HCT116 (cell line): Measurements from ENCODE around the gene INPP5B. TPM values are rescaled to one million over a fixed set of nuclear protein-coding genes. Genes with fewer than 3 reads are reported as not detected.

Experiments used
- ATAC-seq: fragments of 200-7000 bp; cut with Tn5 transposase; 2 replicates; pipeline ENCODE4 v1.9.1; 2020; ENCODE audit warnings: mild to moderate bottlenecking, moderate library complexity
- BruUV-seq: library from RNA; stranded (reverse); fragments of 400-500 nt; replicated peaks from 2 replicates; lab custom pipeline; 2021; lab: Mats Ljungman, UMichigan
- CTCF ChIA-PET: fragments of 300-600 bp; sonication (Branson Sonifier 250); formaldehyde crosslinking; loops from one replicate; lab custom pipeline; 2021; ENCODE audit warnings: antibody characterized with exemption; lab: Charles Lee
- POLR2A ChIA-PET: fragments of 300-600, 350-600 bp; sonication (Branson Sonifier 250); formaldehyde crosslinking; loops from one replicate; lab custom pipeline; 2021; ENCODE audit warnings: antibody characterized with exemption; lab: Charles Lee
- RAD21 ChIA-PET, 2 experiments: fragments of 300-600 bp; sonication (Branson Sonifier 250); formaldehyde crosslinking; loops; one replicate each; lab custom pipeline; 2023; ENCODE audit warnings: low total read pairs in 2 of 2; ENCODE audit not compliant: uncharacterized antibody in 2 of 2, unreplicated experiment in 2 of 2, low non-redundant PET in 1 of 2; lab: Charles Lee
- DNase-seq: peaks from one replicate; pipeline ENCODE4 v3.0.0-alpha.2; 2010; ENCODE audit warnings: low read depth, low spot score
- H2AFZ ChIP-seq: fragments of 200-600 bp; shearing (Covaris generic), sonication (generic); 2 replicates; pipeline ENCODE4 v1.6.1; 2017; ENCODE audit warnings: low read depth, mixed run types, mixed read lengths, antibody characterized with exemption, low read length; ENCODE audit not compliant: poor library complexity, severe bottlenecking
- H3K27ac ChIP-seq: 2 replicates; pipeline ENCODE4 v1.5.1; 2012; ENCODE audit warnings: low read depth, low read length
- H3K27me3 ChIP-seq: fragments of 200-600 bp; sonication (generic); 2 replicates; pipeline ENCODE4 v1.6.1; 2016; ENCODE audit warnings: mixed run types, low read length, mixed read lengths; ENCODE audit not compliant: insufficient read depth
- H3K36me3 ChIP-seq, 2 experiments: fragments of 200-500 bp in 1 of 2; fragments of 200-600 bp in 1 of 2; sonication (Bioruptor generic) in 1 of 2; sonication (generic) in 1 of 2; 2 replicates each; pipeline versions ENCODE4 v1.5.1 to v1.6.1; 2014 to 2016; ENCODE audit warnings: low read length in 2 of 2, inconsistent platforms in 1 of 2, mixed read lengths in 1 of 2, mixed run types in 1 of 2; ENCODE audit not compliant: insufficient read depth in 2 of 2, control insufficient read depth in 1 of 2
- H3K4me1 ChIP-seq, 2 experiments: fragments of 200-600 bp in 1 of 2; sonication (generic) in 1 of 2; 2 replicates each; pipeline versions ENCODE4 v1.5.1 to v1.6.1; 2012 to 2017; ENCODE audit warnings: low read length in 2 of 2, inconsistent platforms in 1 of 2, mild to moderate bottlenecking in 1 of 2, mixed read lengths in 1 of 2, mixed run types in 1 of 2, moderate library complexity in 1 of 2; ENCODE audit not compliant: insufficient read depth in 2 of 2, control insufficient read depth in 1 of 2
- H3K4me2 ChIP-seq: fragments of 200-600 bp; sonication (generic); 2 replicates; pipeline ENCODE4 v1.6.1; 2017; ENCODE audit warnings: mixed run types, low read length, mixed read lengths
- H3K4me3 ChIP-seq, 2 experiments: fragments of 200-600 bp in 1 of 2; sonication (generic) in 1 of 2; replicated peaks in 1 of 2; 2 replicates each; pipeline ENCODE4 v1.5.1; 2011 to 2016; ENCODE audit warnings: low read length in 2 of 2, control low read depth in 1 of 2, low read depth in 1 of 2, mild to moderate bottlenecking in 1 of 2, mixed read lengths in 1 of 2, mixed run types in 1 of 2
- H3K79me2 ChIP-seq: fragments of 200-600 bp; sonication (generic); 2 replicates; pipeline ENCODE4 v1.6.1; 2017; ENCODE audit warnings: mild to moderate bottlenecking, mixed run types, low read length, moderate library complexity, mixed read lengths; ENCODE audit not compliant: insufficient read depth
- H3K9ac ChIP-seq: fragments of 200-600 bp; sonication (generic); 2 replicates; pipeline ENCODE4 v1.6.1; 2016; ENCODE audit warnings: low read length, mixed read lengths
- H3K9me2 ChIP-seq: fragments of 200-600 bp; sonication (generic), shearing (Covaris generic); 2 replicates; pipeline ENCODE4 v1.6.1; 2017; ENCODE audit warnings: mixed run types, mild to moderate bottlenecking, moderate library complexity; ENCODE audit not compliant: insufficient read depth
- H3K9me3 ChIP-seq, 2 experiments: fragments of 200-500 bp in 1 of 2; fragments of 200-600 bp in 1 of 2; sonication (Bioruptor generic) in 1 of 2; sonication (generic) in 1 of 2; 2 replicates each; pipeline ENCODE4 v1.6.1; 2014 to 2017; ENCODE audit warnings: low read length in 2 of 2, mixed read lengths in 2 of 2, inconsistent platforms in 1 of 2, low read depth in 1 of 2, mild to moderate bottlenecking in 1 of 2, mixed run types in 1 of 2, moderate library complexity in 1 of 2; ENCODE audit not compliant: control insufficient read depth in 1 of 2, insufficient read depth in 1 of 2
- H4K20me1 ChIP-seq: fragments of 200-600 bp; sonication (generic), shearing (Covaris generic); 2 replicates; pipeline ENCODE4 v1.6.1; 2017; ENCODE audit warnings: mixed run types, mild to moderate bottlenecking, moderate library complexity; ENCODE audit not compliant: insufficient read depth
- CTCF ChIP-seq, 3 experiments: fragments of 200-600 bp in 1 of 3; sonication (generic) in 1 of 3; IDR thresholded peaks in 2 of 3; conservative IDR thresholded peaks in 1 of 3; 2 replicates each; pipeline ENCODE4 v1.5.1; 2012 to 2017; ENCODE audit warnings: low read depth in 2 of 3, low read length in 2 of 3, antibody characterized with exemption in 1 of 3, borderline replicate concordance in 1 of 3, control low read depth in 1 of 3, mild to moderate bottlenecking in 1 of 3, mixed read lengths in 1 of 3, mixed run types in 1 of 3, moderate library complexity in 1 of 3; ENCODE audit not compliant: insufficient read depth in 1 of 3
- EZH2 ChIP-seq: fragments of 200-600 bp; sonication (generic); IDR thresholded peaks from 2 replicates; pipeline ENCODE4 v1.6.1; 2017; ENCODE audit warnings: antibody characterized with exemption, mixed run types
- RAD21 ChIP-seq: IDR thresholded peaks from 2 replicates; pipeline ENCODE4 v1.6.1; 2012; ENCODE audit warnings: low read depth, mild to moderate bottlenecking
- REST ChIP-seq: IDR thresholded peaks from 2 replicates; pipeline ENCODE4 v1.6.1; 2012; ENCODE audit warnings: low read depth
- SIN3A ChIP-seq: IDR thresholded peaks from 2 replicates; pipeline ENCODE4 v1.6.1; 2012; ENCODE audit warnings: low read depth
- SP1 ChIP-seq: IDR thresholded peaks from 2 replicates; pipeline ENCODE4 v1.6.1; 2012; ENCODE audit warnings: low read depth
- ZNF274 ChIP-seq: fragments of 200-500 bp; sonication (Bioruptor generic); IDR thresholded peaks from 2 replicates; pipeline ENCODE4 v1.6.1; 2014; ENCODE audit warnings: mild to moderate bottlenecking, low read depth, low read length, inconsistent platforms
- intact Hi-C: fragments of 100-400 bp; cut with micrococcal nuclease; formaldehyde crosslinking; loops from 2 replicates; pipeline ENCODE4 v1.10.0; 2022
- total RNA-seq: library from RNA; stranded (reverse); gene quantifications from one replicate; pipeline ENCODE4 v1.2.1, GENCODE V29; 2021; ENCODE audit not compliant: unreplicated experiment

Gene INPP5B
- total RNA-seq, 1 experiment from 2014 or later, result 20.8 TPM

GRCh38 chr1:37878071-37878470, 68.8 kb downstream of the INPP5B start:
- no peak overlapping the region for H3K4me3 ChIP-seq
- RAD21 ChIA-PET, result no interaction called here
- POLR2A ChIA-PET, result no interaction called here
- intact Hi-C loops, result no loop called here
- peaks cover 11 to 35% of the 10 kb centered on the region in 2 experiments for H3K36me3 ChIP-seq
- no peaks in the 10 kb centered on the region for H3K9me2 ChIP-seq
- no peak overlapping the region for H2AFZ ChIP-seq
- H3K4me1 ChIP-seq, result no peaks in the 10 kb centered on the region; a peak in 1 of 4 replicates
- DNase-seq, result no peak
- CTCF ChIA-PET, result no interaction called here
- TF ChIP-seq EZH2, result no peak
- TF ChIP-seq SP1, result no peak
- no peak for TF ChIP-seq REST
- TF ChIP-seq SIN3A, result no peak
- H3K9me3 ChIP-seq, result no peaks in the 10 kb centered on the region
- no peaks in the 10 kb centered on the region for H3K27me3 ChIP-seq
- no peak overlapping the region for H3K9ac ChIP-seq
- H3K27ac ChIP-seq, result no peak overlapping the region
- H4K20me1 ChIP-seq, result no peaks in the 10 kb centered on the region
- BruUV-seq, result no TSS peak
- no peak for ATAC-seq
- no peaks in the 10 kb centered on the region for H3K79me2 ChIP-seq
- H3K4me2 ChIP-seq, result no peak overlapping the region

- H3K9me2 ChIP-seq, result no peaks in the 10 kb centered on the region
- no peaks in the 10 kb centered on the region for H4K20me1 ChIP-seq
- H3K4me2 ChIP-seq, result no peak overlapping the region
- H3K79me2 ChIP-seq, result no peaks in the 10 kb centered on the region
- DNase-seq (no peak), ATAC-seq (peak; percentile 77)
- intact Hi-C loops, result no loop called here
- H3K27ac ChIP-seq, result no peak overlapping the region
- CTCF ChIA-PET, result interaction anchor here (0.6 to 1.3 kb wide), 4 partner anchors 16 to 150 kb away, joined by 3 to 8 read pairs (median 4); partner anchors contain the start of gene MTF1
- no peaks in the 10 kb centered on the region for H3K9me3 ChIP-seq
- H3K9ac ChIP-seq, result no peak overlapping the region
- RAD21 ChIA-PET, result interaction anchor here (0.6 to 0.7 kb wide), 3 partner anchors 77 to 138 kb away, joined by 3 to 5 read pairs (median 3); no protein-coding TSS in a partner anchor
- no peak overlapping the region for H3K4me3 ChIP-seq
- POLR2A ChIA-PET, result no interaction called here
- no peaks in the 10 kb centered on the region; a peak in 1 of 4 replicates for H3K4me1 ChIP-seq
- H2AFZ ChIP-seq, result no peak overlapping the region
- H3K36me3 ChIP-seq, result peaks cover 15 to 22% of the 10 kb centered on the region in 2 experiments
- H3K27me3 ChIP-seq, result no peaks in the 10 kb centered on the region
- no TSS peak for BruUV-seq
- TF ChIP-seq SIN3A, result no peak
- no peak for TF ChIP-seq ZNF274
- TF ChIP-seq RAD21, result peak; percentile 32; the same call in 1 of the 2 replicates
- no peak for TF ChIP-seq REST
- peak; percentile 6 to 46 (median 41); a peak in 3 of 6 replicates for TF ChIP-seq CTCF (IDR thresholded peaks at IDR 0.05 in 2 of 3, conservative IDR thresholded peaks at IDR 0.05 in 1 of 3; ENCODE audit: borderline replicate concordance in 1 of 3, insufficient read depth in 1 of 3, low read depth in 2 of 3, low read length in 2 of 3)
These were observed 71.0 kb downstream of the INPP5B start for GRCh38 chr1:37875833-37876232.
